ENCODE data around the gene PDXK. TPM values are rescaled to one million over a fixed set of nuclear protein-coding genes. Genes with fewer than 3 reads are reported as not detected.

The PDXK gene
- polyA plus RNA-seq, 1 donor from 2014 or later: 22.8 TPM

- no peaks in the 10 kb centered on the region for H3K27me3 ChIP-seq (ENCODE audit: insufficient read depth, low read depth, low read length)
- peak overlapping the region; percentile 19 for H2AFZ ChIP-seq (ENCODE audit: low read depth, low read length)
- no peaks in the 10 kb centered on the region for H3K9me3 ChIP-seq (ENCODE audit: low read length)
- H3K27ac ChIP-seq (ENCODE audit: low read length): no peak overlapping the region
- H3F3A ChIP-seq (ENCODE audit: insufficient read depth, low read length, poor library complexity, severe bottlenecking): no peaks in the 10 kb centered on the region
- H3K79me2 ChIP-seq (replicated peaks; ENCODE audit: insufficient read depth, low read length): no peaks in the 10 kb centered on the region
- H4K20me1 ChIP-seq (ENCODE audit: insufficient read depth): no peaks in the 10 kb centered on the region
- H3K9me2 ChIP-seq (ENCODE audit: insufficient read depth, low read length): no peaks in the 10 kb centered on the region
- no peaks in the 10 kb centered on the region for H3K36me3 ChIP-seq (ENCODE audit: insufficient read depth, low read length)
- H3K4me2 ChIP-seq (ENCODE audit: low read length): no peak overlapping the region
- no peak overlapping the region for H3K9ac ChIP-seq (ENCODE audit: low read length)
- H3K4me3 ChIP-seq (ENCODE audit: low read length): no peak overlapping the region
- no peak for TF ChIP-seq POLR2AphosphoS5 (IDR thresholded peaks at IDR 0.05)
- no peak for TF ChIP-seq EP300 (conservative IDR thresholded peaks at IDR 0.05; ENCODE audit: poor library complexity, severe bottlenecking)
- TF ChIP-seq MXI1 (conservative IDR thresholded peaks at IDR 0.05; ENCODE audit: poor library complexity, severe bottlenecking): no peak
- TF ChIP-seq CTCF (IDR thresholded peaks at IDR 0.05; ENCODE audit: poor library complexity, severe bottlenecking): no peak
- no peak for TF ChIP-seq TAF1 (IDR thresholded peaks at IDR 0.05; ENCODE audit: low read depth)
- no peak for TF ChIP-seq RAD21 (conservative IDR thresholded peaks at IDR 0.05)
- no peak for TF ChIP-seq SMC3 (conservative IDR thresholded peaks at IDR 0.05; ENCODE audit: poor library complexity)
- TF ChIP-seq, protein P1, sequence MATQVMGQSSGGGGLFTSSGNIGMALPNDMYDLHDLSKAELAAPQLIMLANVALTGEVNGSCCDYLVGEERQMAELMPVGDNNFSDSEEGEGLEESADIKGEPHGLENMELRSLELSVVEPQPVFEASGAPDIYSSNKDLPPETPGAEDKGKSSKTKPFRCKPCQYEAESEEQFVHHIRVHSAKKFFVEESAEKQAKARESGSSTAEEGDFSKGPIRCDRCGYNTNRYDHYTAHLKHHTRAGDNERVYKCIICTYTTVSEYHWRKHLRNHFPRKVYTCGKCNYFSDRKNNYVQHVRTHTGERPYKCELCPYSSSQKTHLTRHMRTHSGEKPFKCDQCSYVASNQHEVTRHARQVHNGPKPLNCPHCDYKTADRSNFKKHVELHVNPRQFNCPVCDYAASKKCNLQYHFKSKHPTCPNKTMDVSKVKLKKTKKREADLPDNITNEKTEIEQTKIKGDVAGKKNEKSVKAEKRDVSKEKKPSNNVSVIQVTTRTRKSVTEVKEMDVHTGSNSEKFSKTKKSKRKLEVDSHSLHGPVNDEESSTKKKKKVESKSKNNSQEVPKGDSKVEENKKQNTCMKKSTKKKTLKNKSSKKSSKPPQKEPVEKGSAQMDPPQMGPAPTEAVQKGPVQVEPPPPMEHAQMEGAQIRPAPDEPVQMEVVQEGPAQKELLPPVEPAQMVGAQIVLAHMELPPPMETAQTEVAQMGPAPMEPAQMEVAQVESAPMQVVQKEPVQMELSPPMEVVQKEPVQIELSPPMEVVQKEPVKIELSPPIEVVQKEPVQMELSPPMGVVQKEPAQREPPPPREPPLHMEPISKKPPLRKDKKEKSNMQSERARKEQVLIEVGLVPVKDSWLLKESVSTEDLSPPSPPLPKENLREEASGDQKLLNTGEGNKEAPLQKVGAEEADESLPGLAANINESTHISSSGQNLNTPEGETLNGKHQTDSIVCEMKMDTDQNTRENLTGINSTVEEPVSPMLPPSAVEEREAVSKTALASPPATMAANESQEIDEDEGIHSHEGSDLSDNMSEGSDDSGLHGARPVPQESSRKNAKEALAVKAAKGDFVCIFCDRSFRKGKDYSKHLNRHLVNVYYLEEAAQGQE (IDR thresholded peaks at IDR 0.05; ENCODE audit: borderline replicate concordance): no peak
- TF ChIP-seq EZH2 (IDR thresholded peaks at IDR 0.05; ENCODE audit: borderline replicate concordance, insufficient read depth, low read length, poor library complexity, severe bottlenecking): no peak
Observed at GRCh38 chr21:43702785-43703034, 16.2 kb upstream of the PDXK start.

- Histone ChIP-seq H2AFZ (ENCODE audit: low read depth, low read length) (peak overlapping the region; percentile 19), H3K4me3 (ENCODE audit: low read length) (no peak overlapping the region), H3K27ac (ENCODE audit: low read length) (no peak overlapping the region), H4K20me1 (ENCODE audit: insufficient read depth) (no peaks in the 10 kb centered on the region), H3F3A (ENCODE audit: insufficient read depth, low read length, poor library complexity, severe bottlenecking) (no peaks in the 10 kb centered on the region), H3K27me3 (ENCODE audit: insufficient read depth, low read depth, low read length) (no peaks in the 10 kb centered on the region), H3K9me3 (ENCODE audit: low read length) (no peaks in the 10 kb centered on the region), H3K79me2 (replicated peaks; ENCODE audit: insufficient read depth, low read length) (no peaks in the 10 kb centered on the region), H3K9me2 (ENCODE audit: insufficient read depth, low read length) (no peaks in the 10 kb centered on the region), H3K36me3 (ENCODE audit: insufficient read depth, low read length) (no peaks in the 10 kb centered on the region), H3K9ac (ENCODE audit: low read length) (no peak overlapping the region), H3K4me2 (ENCODE audit: low read length) (no peak overlapping the region)
- no peak for TF ChIP-seq EP300 (conservative IDR thresholded peaks at IDR 0.05; ENCODE audit: poor library complexity, severe bottlenecking)
- no peak for TF ChIP-seq CTCF (IDR thresholded peaks at IDR 0.05; ENCODE audit: poor library complexity, severe bottlenecking)
Observed at GRCh38 chr21:43703035-43703880, 15.7 kb upstream of the PDXK start.
